Subcutaneous adipose tissue (tissue), 4 donors: ENCODE data around the gene MSI2. TPM values are rescaled to one million over a fixed set of nuclear protein-coding genes. Genes with fewer than 3 reads are reported as not detected.

Experiments used
- CTCF ChIP-seq: fragments of 450-650 bp; IDR thresholded peaks from one replicate; pipeline ENCODE4 v1.5.1; 2016; ENCODE audit warnings: low read depth, mild to moderate bottlenecking, control low read depth, antibody characterized with exemption, moderate library complexity
- total RNA-seq, 4 donors: library from RNA; depleted of rRNA; stranded (reverse); fragments of >200 nt; gene quantifications; one replicate each; pipeline ENCODE4 v1.1.0, GENCODE V29; 2016

The MSI2 gene
- total RNA-seq, 4 donors from 2014 or later = 9.5 to 12.9 (median 10.9) TPM

- no peak for TF ChIP-seq CTCF
Observed at GRCh38 chr17:57654040-57654775, 397.9 kb downstream of the MSI2 start.

- TF ChIP-seq CTCF = no peak
Observed at GRCh38 chr17:57655553-57655952, 399.2 kb downstream of the MSI2 start.

GRCh38 chr17:57657211-57657610 is 400.9 kb downstream of the MSI2 start:
- TF ChIP-seq CTCF = no peak

- TF ChIP-seq CTCF = no peak
Observed at GRCh38 chr17:57662041-57662440, 405.7 kb downstream of the MSI2 start.

GRCh38 chr17:57662644-57663308 is 406.5 kb downstream of the MSI2 start:
- TF ChIP-seq CTCF = no peak

GRCh38 chr17:57663326-57664070 is 407.2 kb downstream of the MSI2 start:
- no peak for TF ChIP-seq CTCF

GRCh38 chr17:57665128-57665527 is 408.8 kb downstream of the MSI2 start:
- no peak for TF ChIP-seq CTCF
